Liver (tissue), 9 donors: ENCODE measurements around the gene PMM2. TPM values are rescaled to one million over a fixed set of nuclear protein-coding genes. Genes with fewer than 3 reads are reported as not detected.
"Not testable (repeated sequence)": the region's sequence is repeated elsewhere in the genome, so short reads cannot be mapped to it uniquely, and the experiment has no call there.

Experiments
- DNase-seq: peaks from one replicate; pipeline ENCODE4 v3.0.0-alpha.2; 2017; ENCODE audit warnings: low spot score
- H3K27ac ChIP-seq, 2 donors: one replicate each; pipeline ENCODE4 v1.7.0; 2013; ENCODE audit warnings: inconsistent platforms in 2 of 2, low read length in 2 of 2, control low read depth in 1 of 2, low read depth in 1 of 2, mild to moderate bottlenecking in 1 of 2
- H3K27me3 ChIP-seq, 4 donors: one replicate each; pipeline versions ENCODE4 v1.6.1 to v1.7.0; 2013; ENCODE audit warnings: low read length in 3 of 4, inconsistent platforms in 1 of 4, mild to moderate bottlenecking in 1 of 4, moderate library complexity in 1 of 4; ENCODE audit not compliant: control insufficient read depth in 4 of 4, insufficient read depth in 4 of 4
- H3K36me3 ChIP-seq, 4 donors: one replicate each; pipeline versions ENCODE4 v1.6.1 to v1.7.0; 2013; ENCODE audit warnings: low read length in 3 of 4, mild to moderate bottlenecking in 3 of 4, low read depth in 1 of 4, moderate library complexity in 1 of 4; ENCODE audit not compliant: control insufficient read depth in 4 of 4, insufficient read depth in 3 of 4
- H3K4me1 ChIP-seq, 4 donors: one replicate each; pipeline versions ENCODE4 v1.6.1 to v1.7.0; 2013; ENCODE audit warnings: low read length in 3 of 4, mild to moderate bottlenecking in 3 of 4, moderate library complexity in 1 of 4; ENCODE audit not compliant: control insufficient read depth in 4 of 4, insufficient read depth in 4 of 4
- H3K4me3 ChIP-seq, 3 donors: one replicate each; pipeline versions ENCODE4 v1.6.1 to v1.7.0; 2013; ENCODE audit warnings: low read length in 3 of 3, control low read depth in 1 of 3, low read depth in 1 of 3, mild to moderate bottlenecking in 1 of 3
- H3K9ac ChIP-seq, 2 donors: one replicate each; pipeline ENCODE4 v1.7.0; 2013; ENCODE audit warnings: low read length in 2 of 2, mild to moderate bottlenecking in 2 of 2, moderate library complexity in 2 of 2, control low read depth in 1 of 2, low read depth in 1 of 2
- H3K9me3 ChIP-seq, 4 donors: one replicate each; pipeline versions ENCODE4 v1.6.1 to v1.7.0; 2013; ENCODE audit warnings: low read length in 3 of 4; ENCODE audit not compliant: control insufficient read depth in 4 of 4
- ATF3 ChIP-seq: IDR thresholded peaks from 2 replicates; pipeline ENCODE4 v1.6.1; 2016; ENCODE audit warnings: antibody characterized with exemption
- CTCF ChIP-seq: fragments of 150-350 bp; IDR thresholded peaks from 2 replicates; pipeline ENCODE4 v1.5.1; 2017; ENCODE audit warnings: improper control_type of control experiment, low read depth, low read length; ENCODE audit not compliant: missing input control
- FOXA2 ChIP-seq: IDR thresholded peaks from 2 replicates; pipeline ENCODE4 v1.6.1; 2016; ENCODE audit warnings: antibody characterized with exemption
- GABPA ChIP-seq, 2 donors: IDR thresholded peaks in 1 of 2; conservative IDR thresholded peaks in 1 of 2; 2 replicates each; pipeline ENCODE4 v1.6.1; 2016; ENCODE audit warnings: antibody characterized with exemption in 2 of 2, mild to moderate bottlenecking in 1 of 2, moderate library complexity in 1 of 2
- HNF4A ChIP-seq, 2 donors: conservative IDR thresholded peaks; 2 replicates each; pipeline ENCODE4 v1.6.1; 2016; ENCODE audit warnings: antibody characterized with exemption in 2 of 2, mild to moderate bottlenecking in 2 of 2
- HNF4G ChIP-seq: IDR thresholded peaks from 2 replicates; pipeline ENCODE4 v1.6.1; 2016; ENCODE audit warnings: antibody characterized with exemption
- JUND ChIP-seq, 2 donors: IDR thresholded peaks; 2 replicates each; pipeline ENCODE4 v1.6.1; 2016; ENCODE audit warnings: antibody characterized with exemption in 2 of 2
- MAX ChIP-seq: IDR thresholded peaks from 2 replicates; pipeline ENCODE4 v1.6.1; 2016; ENCODE audit warnings: antibody characterized with exemption
- NR2F2 ChIP-seq: IDR thresholded peaks from 2 replicates; pipeline ENCODE4 v1.6.1; 2016; ENCODE audit warnings: antibody characterized with exemption
- RAD21 ChIP-seq, 2 donors: IDR thresholded peaks; 2 replicates each; pipeline ENCODE4 v1.6.1; 2016; ENCODE audit warnings: antibody characterized with exemption in 2 of 2, mild to moderate bottlenecking in 2 of 2
- REST ChIP-seq: IDR thresholded peaks from 2 replicates; pipeline ENCODE4 v1.6.1; 2016; ENCODE audit warnings: antibody characterized with exemption, mild to moderate bottlenecking
- RXRA ChIP-seq, 2 donors: IDR thresholded peaks; 2 replicates each; pipeline ENCODE4 v1.6.1; 2017 to 2018; ENCODE audit warnings: antibody characterized with exemption in 2 of 2, mild to moderate bottlenecking in 1 of 2
- SP1 ChIP-seq: IDR thresholded peaks from 2 replicates; pipeline ENCODE4 v1.6.1; 2018; ENCODE audit warnings: antibody characterized with exemption, mild to moderate bottlenecking
- YY1 ChIP-seq: IDR thresholded peaks from 2 replicates; pipeline ENCODE4 v1.6.1; 2016; ENCODE audit warnings: antibody characterized with exemption, mild to moderate bottlenecking
- ZBTB33 ChIP-seq: IDR thresholded peaks from 2 replicates; pipeline ENCODE4 v1.6.1; 2016; ENCODE audit warnings: antibody characterized with exemption
- WGBS: extraction: QIAGEN DNeasy Blood & Tissue Kit; methylation state at CpG from one replicate; pipeline ENCODE4 v1.1.7; 2013; 5-methylcytosine and 5-hydroxymethylcytosine counted together
- polyA plus RNA-seq, 2 donors: library from polyadenylated mRNA; stranded (reverse) in 1 of 2; unstranded in 1 of 2; fragments of 200-250 nt in 1 of 2; fragments of >200 nt in 1 of 2; fragmentation: Nextera tagmentation in 1 of 2; extraction: Ambion mirVana in 1 of 2; gene quantifications; one replicate each; pipeline versions ENCODE4 v1.2.1 to v1.2.3, GENCODE V29; 2013 to 2015
- total RNA-seq, 2 donors: library from RNA; depleted of rRNA; stranded (reverse); fragments of >200 nt; gene quantifications; one replicate each; pipeline ENCODE4 v1.2.3, GENCODE V29; 2014
- donor health status: healthy.
- donor health status: healthy.
- donor health status: healthy.
- donor health status: healthy.
- donor health status: healthy.

The PMM2 gene
- total and polyA plus RNA-seq, 4 donors = 6.8 to 38.9 (median 30.0) TPM

- TF ChIP-seq GABPA (IDR thresholded peaks at IDR 0.05 in 1 of 2, conservative IDR thresholded peaks at IDR 0.05 in 1 of 2) = no peak
- no peak for TF ChIP-seq YY1
- no peak for TF ChIP-seq FOXA2
These were observed 12.2 kb upstream of the PMM2 start (continued) for GRCh38 chr16:8785408-8785807.

GRCh38 chr16:8786316-8786715 lies 11.3 kb upstream of the PMM2 start:
- H3K36me3 ChIP-seq = peaks cover 0 to 20% (median 9%) of the 10 kb centered on the region in 4 donors
- not testable (repeated sequence) for H3K9me3 ChIP-seq, H3K27me3 ChIP-seq, H3K9ac ChIP-seq, H3K27ac ChIP-seq, DNase-seq, H3K4me3 ChIP-seq
- 77% methylated on average over 11 of the region's 11 CpGs for WGBS
- H3K4me1 ChIP-seq = peaks cover 0 to 12% (median 7%) of the 10 kb centered on the region in 4 donors

GRCh38 chr16:8788578-8789172 lies 9.0 kb upstream of the PMM2 start:
- H3K9me3 ChIP-seq = no peaks in the 10 kb centered on the region
- peaks cover 0 to 22% (median 9%) of the 10 kb centered on the region in 4 donors for H3K4me1 ChIP-seq
- no peaks in the 10 kb centered on the region for H3K36me3 ChIP-seq
- no peaks in the 10 kb centered on the region for H3K27me3 ChIP-seq
- H3K27ac ChIP-seq = peak overlapping the region; percentile 63 to 90
- peak overlapping the region in 1 of 2 donors; percentile 38 for H3K9ac ChIP-seq
- no peak for DNase-seq
- TF ChIP-seq ZBTB33 = no peak
- peak; percentile 97 for TF ChIP-seq HNF4G
- peak; percentile 36 for TF ChIP-seq ATF3
- peak; percentile 72 for TF ChIP-seq YY1
- TF ChIP-seq SP1 = peak; percentile 98
- peak; percentile 34 for TF ChIP-seq MAX
- TF ChIP-seq RXRA (IDR thresholded peaks at IDR 0.05) = peak; percentile 32 to 76
- TF ChIP-seq NR2F2 = no peak
- peak; percentile 87 to 99 for TF ChIP-seq HNF4A (conservative IDR thresholded peaks at IDR 0.05)
- TF ChIP-seq JUND (IDR thresholded peaks at IDR 0.05) = peak in 1 of 2 donors; percentile 61
- TF ChIP-seq RAD21 (IDR thresholded peaks at IDR 0.05) = peak in 1 of 2 donors; percentile 61
- no peak overlapping the region for H3K4me3 ChIP-seq
- WGBS = 56% methylated on average over 8 of the region's 8 CpGs

GRCh38 chr16:8795091-8795490 lies 2.5 kb upstream of the PMM2 start:
- H3K9me3 ChIP-seq = no peaks in the 10 kb centered on the region
- no peak overlapping the region for H3K4me3 ChIP-seq
- no peak overlapping the region for H3K9ac ChIP-seq
- TF ChIP-seq REST (no peak), ZBTB33 (no peak), CTCF (no peak), FOXA2 (no peak)
- WGBS = 95% methylated on average over 8 of the region's 8 CpGs
- peak overlapping the region; percentile 13 to 30 for H3K27ac ChIP-seq
- no peaks in the 10 kb centered on the region for H3K27me3 ChIP-seq
- DNase-seq = no peak
- H3K36me3 ChIP-seq = no peaks in the 10 kb centered on the region
- H3K4me1 ChIP-seq = peaks cover 5 to 53% (median 33%) of the 10 kb centered on the region in 4 donors
